GM12878 (cell line): ENCODE data around the gene IFNA2. TPM values are rescaled to one million over a fixed set of nuclear protein-coding genes. Genes with fewer than 3 reads are reported as not detected.

Experiments
- ATAC-seq: fragments of 200-7000 bp; cut with Tn5 transposase; 3 replicates; pipeline ENCODE4 v1.9.1; 2020; ENCODE audit warnings: mild to moderate bottlenecking, moderate library complexity
- BruUV-seq: library from RNA; stranded (reverse); fragments of 400-500 nt; replicated peaks from 2 replicates; lab custom pipeline; 2021; lab: Mats Ljungman, UMichigan
- CTCF ChIA-PET: fragments of 300-600 bp; sonication (Branson Sonifier 250); formaldehyde crosslinking; extraction: SDS; loops from one replicate; lab custom pipeline; 2021; ENCODE audit warnings: inconsistent platforms; lab: Yijun Ruan, JAX
- POLR2A ChIA-PET: fragments of 350-600 bp; formaldehyde crosslinking; extraction: SDS; loops from one replicate; lab custom pipeline; 2021; ENCODE audit warnings: inconsistent platforms; lab: Charles Lee
- RAD21 ChIA-PET: fragments of 300-600 bp; sonication (Branson Sonifier 250); formaldehyde crosslinking; loops from one replicate; lab custom pipeline; 2023; ENCODE audit warnings: antibody characterized with exemption; ENCODE audit not compliant: unreplicated experiment; lab: Charles Lee
- SMC1A ChIA-PET: fragments of 300-600 bp; sonication (Branson Sonifier 250); formaldehyde crosslinking; loops from one replicate; lab custom pipeline; 2023; ENCODE audit not compliant: unreplicated experiment, uncharacterized antibody; lab: Charles Lee
- DNase-seq: peaks from one replicate; pipeline ENCODE4 v3.0.0-alpha.2; 2011; ENCODE audit warnings: low read depth, low spot score
- FAIRE-seq: peaks from 3 replicates; lab custom pipeline; 2011; peaks lifted over from hg19 to GRCh38; lab: Jason Lieb, UNC
- H2AFZ ChIP-seq: 2 replicates; pipeline ENCODE4 v1.6.0; 2011; ENCODE audit warnings: low read depth, low read length, control low read depth; ENCODE audit not compliant: control insufficient read depth
- H3K27ac ChIP-seq: 2 replicates; pipeline ENCODE4 v1.5.1; 2011; ENCODE audit warnings: control low read depth; ENCODE audit not compliant: control insufficient read depth, insufficient read depth
- H3K27me3 ChIP-seq, 2 experiments: replicated peaks in 1 of 2; 2 replicates each; pipeline versions ENCODE4 v1.6.0 to v1.6.1; 2011; ENCODE audit warnings: low read length in 1 of 2; ENCODE audit not compliant: control insufficient read depth in 2 of 2, insufficient read depth in 2 of 2
- H3K36me3 ChIP-seq, 2 experiments: 2 replicates each; pipeline ENCODE4 v1.5.1; 2011; ENCODE audit warnings: low read length in 1 of 2; ENCODE audit not compliant: control insufficient read depth in 2 of 2, insufficient read depth in 2 of 2
- H3K4me1 ChIP-seq: 2 replicates; pipeline ENCODE4 v1.6.1; 2011; ENCODE audit warnings: mild to moderate bottlenecking, low read length, moderate library complexity, mixed read lengths; ENCODE audit not compliant: control insufficient read depth, insufficient read depth
- H3K4me2 ChIP-seq: 2 replicates; pipeline ENCODE4 v1.6.0; 2011; ENCODE audit warnings: control low read depth; ENCODE audit not compliant: control insufficient read depth, insufficient read depth
- H3K4me3 ChIP-seq: fragments of 200-600 bp; sonication (generic); 2 replicates; pipeline ENCODE4 v1.5.1; 2016
- H3K79me2 ChIP-seq: 2 replicates; pipeline ENCODE4 v1.6.0; 2011; ENCODE audit warnings: low read length; ENCODE audit not compliant: control insufficient read depth, insufficient read depth
- H3K9ac ChIP-seq: 2 replicates; pipeline ENCODE4 v1.8.0; 2011; ENCODE audit warnings: low read length, control low read depth, mixed read lengths; ENCODE audit not compliant: control insufficient read depth, insufficient read depth
- H3K9me3 ChIP-seq: replicated peaks from 3 replicates; pipeline ENCODE4 v1.5.1; 2011; ENCODE audit warnings: mild to moderate bottlenecking, low read length; ENCODE audit not compliant: control insufficient read depth, insufficient read depth
- H4K20me1 ChIP-seq: 2 replicates; pipeline ENCODE4 v1.6.0; 2011; ENCODE audit not compliant: control insufficient read depth, insufficient read depth
- ATF3 ChIP-seq: IDR thresholded peaks from 2 replicates; pipeline ENCODE4 v1.6.1; 2011; ENCODE audit warnings: low read depth, mild to moderate bottlenecking, low read length, moderate library complexity, borderline replicate concordance; ENCODE audit errors: extremely low read depth
- BRCA1 ChIP-seq: IDR thresholded peaks from 2 replicates; pipeline ENCODE4 v1.6.1; 2011; ENCODE audit warnings: low read depth, low read length, improper control_type of control experiment
- HDGF ChIP-seq: fragments of 450-650 bp; IDR thresholded peaks from 2 replicates; pipeline ENCODE4 v1.6.1; 2016; ENCODE audit warnings: antibody characterized with exemption
- JUNB ChIP-seq: IDR thresholded peaks from 2 replicates; pipeline ENCODE4 v1.6.1; 2016; ENCODE audit warnings: antibody characterized with exemption, mild to moderate bottlenecking
- KAT2A ChIP-seq: conservative IDR thresholded peaks from 2 replicates; pipeline ENCODE4 v1.6.1; 2011; ENCODE audit warnings: low read depth, low read length; ENCODE audit not compliant: control insufficient read depth
- MXI1 ChIP-seq: fragments of 150-350 bp; IDR thresholded peaks from 2 replicates; pipeline ENCODE4 v1.6.1; 2011; ENCODE audit warnings: low read depth, mild to moderate bottlenecking, inconsistent platforms, low read length, improper control_type of control experiment
- MYB ChIP-seq: fragments of 150-350 bp; IDR thresholded peaks from 2 replicates; pipeline ENCODE4 v1.6.1; 2014; ENCODE audit warnings: mild to moderate bottlenecking, low read depth, low read length, borderline replicate concordance
- NKRF ChIP-seq: fragments of 450-650 bp; conservative IDR thresholded peaks from 2 replicates; pipeline ENCODE4 v1.6.1; 2017; ENCODE audit warnings: mild to moderate bottlenecking, moderate library complexity
- NR2C1 ChIP-seq: fragments of 450-650 bp; IDR thresholded peaks from 2 replicates; pipeline ENCODE4 v1.6.1; 2017; ENCODE audit warnings: antibody characterized with exemption, mild to moderate bottlenecking, moderate library complexity
- NR2C2 ChIP-seq: IDR thresholded peaks from 2 replicates; pipeline ENCODE4 v1.6.1; 2011; ENCODE audit warnings: borderline replicate concordance, low read depth; ENCODE audit not compliant: control insufficient read depth, insufficient read length
- PML ChIP-seq: IDR thresholded peaks from 2 replicates; pipeline ENCODE4 v1.6.1; 2012; ENCODE audit warnings: low read length, inconsistent platforms
- POLR2AphosphoS5 ChIP-seq: IDR thresholded peaks from 2 replicates; pipeline ENCODE4 v1.6.1; 2011; ENCODE audit warnings: mild to moderate bottlenecking, low read length, inconsistent platforms
- SMAD5 ChIP-seq: IDR thresholded peaks from 2 replicates; pipeline ENCODE4 v1.6.1; 2016; ENCODE audit warnings: antibody characterized with exemption, low read depth
- SRF ChIP-seq, 2 experiments: IDR thresholded peaks; 2 replicates each; pipeline ENCODE4 v1.6.1; 2011; ENCODE audit warnings: low read depth in 2 of 2, low read length in 2 of 2, mild to moderate bottlenecking in 1 of 2, moderate library complexity in 1 of 2
- ZBED1 ChIP-seq: IDR thresholded peaks from 2 replicates; pipeline ENCODE4 v1.6.1; 2016; ENCODE audit warnings: borderline replicate concordance
- ZNF274 ChIP-seq: IDR thresholded peaks from one replicate; pipeline ENCODE4 v1.8.0; 2011; ENCODE audit not compliant: insufficient read length, insufficient read depth
- ZNF592 ChIP-seq: fragments of 450-650 bp; IDR thresholded peaks from 2 replicates; pipeline ENCODE4 v1.6.1; 2017; ENCODE audit warnings: mild to moderate bottlenecking, moderate library complexity
- ZNF622 ChIP-seq: fragments of 450-650 bp; IDR thresholded peaks from 2 replicates; pipeline ENCODE4 v1.6.1; 2017; ENCODE audit warnings: mild to moderate bottlenecking, inconsistent platforms
- in situ Hi-C: fragments of 300-500 bp; cut with MboI; formaldehyde crosslinking; loops from 9 replicates; pipeline ENCODE4 v1.14.3; 2018; ENCODE audit warnings: mixed read lengths
- intact Hi-C: fragments of 100-400 bp; cut with micrococcal nuclease; formaldehyde crosslinking; loops from one replicate; pipeline ENCODE4 v1.14.2; 2022; ENCODE audit not compliant: unreplicated experiment
- polyA plus RNA-seq, 11 experiments: library from polyadenylated mRNA; depleted of rRNA in 4 of 11; unstranded in 6 of 11; stranded (reverse) in 5 of 11; fragments of >200 nt; fragmentation: Nextera tagmentation in 4 of 11; fragmentation: Illumina TruSeq in 1 of 11; extraction: Ambion mirVana in 4 of 11; extraction: Trizol in 1 of 11; gene quantifications; 1 replicate in 1 of 11; 2 replicates in 10 of 11; pipeline versions ENCODE4 v1.2.1 to v1.2.3, GENCODE V29; 2011 to 2016; ENCODE audit warnings: inconsistent platforms in 2 of 11, missing spikeins in 2 of 11, low read depth in 1 of 11
- total RNA-seq, 4 experiments: library from RNA; depleted of rRNA in 3 of 4; stranded (reverse); fragments of >200 nt in 3 of 4; fragmentation: Illumina TruSeq in 1 of 4; extraction: Trizol in 1 of 4; gene quantifications; 2 replicates each; pipeline versions ENCODE4 v1.2.1 to v1.2.3, GENCODE V29; 2013 to 2021

IFNA2 gene
- total and polyA plus RNA-seq, 10 of the 15 experiments (the other 5 are each of a cell fraction or from before 2014, with no cell fraction given) = 0.26 to 2.8 (median 0.66) TPM; not detected in 2

- TF ChIP-seq ATF3 (no peak), SRF (IDR thresholded peaks at IDR 0.05; ENCODE audit: low read depth in 2 of 2, low read length in 2 of 2) (no peak), HDGF (no peak), KAT2A (no peak), SMAD5 (no peak), ZBED1 (no peak), NR2C2 (no peak), PML (no peak), POLR2AphosphoS5 (no peak)
- TF ChIP-seq, all 136 proteins: peak for 0
Measured at GRCh38 chr9:21340735-21341134, 44.5 kb downstream of the IFNA2 start (continued).

GRCh38 chr9:21336457-21336856, 48.7 kb downstream of the IFNA2 start:
- ChIA-PET CTCF (interaction anchor here (0.6 to 1.9 kb wide), 7 partner anchors 8 to 62 kb away, joined by 3 to 12 read pairs (median 4); no protein-coding TSS in a partner anchor), POLR2A (no interaction called here), RAD21 (interaction anchor here (0.9 kb wide), 1 partner anchor 59 kb away, joined by 3 read pairs; no protein-coding TSS in a partner anchor), SMC1A (interaction anchor here (0.8 to 2.1 kb wide), 8 partner anchors 13 to 76 kb away, joined by 3 to 7 read pairs (median 3); partner anchors contain the start of gene IFNA6)
- no peak overlapping the region for H3K27ac ChIP-seq
- intact Hi-C loops (no loop called here), in situ Hi-C loops (no loop called here)
- BruUV-seq = no TSS peak
- H3K27me3 ChIP-seq = no peaks in the 10 kb centered on the region
- DNase-seq (no peak), ATAC-seq (no peak), FAIRE-seq (no peak)
- H4K20me1 ChIP-seq = peaks cover 3% of the 10 kb centered on the region; the same call in 1 of the 2 replicates
- H3K4me3 ChIP-seq = no peak overlapping the region
- no peak overlapping the region for H2AFZ ChIP-seq
- no peaks in the 10 kb centered on the region; the same call in 2 of the 3 replicates for H3K9me3 ChIP-seq
- peaks cover 3% of the 10 kb centered on the region for H3K4me1 ChIP-seq
- no peak overlapping the region for H3K4me2 ChIP-seq
- peaks cover 38% of the 10 kb centered on the region for H3K79me2 ChIP-seq
- H3K9ac ChIP-seq = no peak overlapping the region
- TF ChIP-seq MXI1 (no peak), NR2C1 (no peak), BRCA1 (no peak), MYB (no peak), JUNB (no peak), ZNF622 (no peak), ZNF274 (no peak), NKRF (no peak), ZNF592 (no peak)
- peaks cover 0 to 9% of the 10 kb centered on the region in 2 experiments; a peak in 1 of 4 replicates for H3K36me3 ChIP-seq
